HepG2 (cell line): ENCODE data around the gene GYPA. TPM values are rescaled to one million over a fixed set of nuclear protein-coding genes. Genes with fewer than 3 reads are reported as not detected.
"Not testable (repeated sequence)": the region's sequence is repeated elsewhere in the genome, so short reads cannot be mapped to it uniquely, and the experiment has no call there.

ENCODE experiments used
- ATAC-seq: fragments of 200-7000 bp; cut with Tn5 transposase; 3 replicates; pipeline ENCODE4 v1.9.1; 2020; ENCODE audit warnings: mild to moderate bottlenecking, moderate library complexity
- BruUV-seq: library from RNA; stranded (reverse); fragments of 400-500 nt; replicated peaks from 2 replicates; lab custom pipeline; 2021; lab: Mats Ljungman, UMichigan
- CTCF ChIA-PET: fragments of 300-600 bp; formaldehyde crosslinking; extraction: SDS; loops from one replicate; lab custom pipeline; 2021; ENCODE audit warnings: low total read pairs, inconsistent platforms, low intra/inter-chr PET ratio; lab: Yijun Ruan, JAX
- POLR2A ChIA-PET: fragments of 350-600 bp; sonication (Branson Sonifier 250); formaldehyde crosslinking; loops from one replicate; lab custom pipeline; 2020; ENCODE audit warnings: antibody characterized with exemption, inconsistent platforms; lab: Yijun Ruan, JAX
- DNase-seq: peaks from one replicate; pipeline ENCODE4 v3.0.0-alpha.2; 2015; ENCODE audit warnings: low spot score
- FAIRE-seq: peaks from 3 replicates; lab custom pipeline; 2011; peaks lifted over from hg19 to GRCh38; lab: Jason Lieb, UNC
- H2AFZ ChIP-seq: one replicate; pipeline ENCODE4 v1.6.1; 2011; ENCODE audit warnings: low read length, inconsistent platforms
- H3K27ac ChIP-seq: fragments of 300-600 bp; 3 replicates; pipeline ENCODE4 v1.8.0; 2011; ENCODE audit warnings: mixed run types, mild to moderate bottlenecking, mixed read lengths, low read length, inconsistent platforms; ENCODE audit not compliant: insufficient read depth; ENCODE audit errors: extremely low read length
- H3K27me3 ChIP-seq, 2 experiments: fragments of 200-600 bp in 1 of 2; 2 replicates in 1 of 2; 3 replicates in 1 of 2; pipeline versions ENCODE4 v1.6.0 to v1.8.0; 2011; ENCODE audit warnings: low read length in 2 of 2, mild to moderate bottlenecking in 2 of 2, moderate library complexity in 2 of 2, inconsistent platforms in 1 of 2; ENCODE audit not compliant: insufficient read depth in 2 of 2, control insufficient read depth in 1 of 2
- H3K36me3 ChIP-seq, 2 experiments: fragments of 200-600 bp in 1 of 2; replicated peaks in 1 of 2; 2 replicates in 1 of 2; 3 replicates in 1 of 2; pipeline versions ENCODE4 v1.5.1 to v1.8.0; 2011; ENCODE audit warnings: low read length in 2 of 2, inconsistent platforms in 1 of 2; ENCODE audit not compliant: insufficient read depth in 2 of 2, control insufficient read depth in 1 of 2
- H3K4me1 ChIP-seq: 2 replicates; pipeline ENCODE4 v1.5.1; 2012; ENCODE audit warnings: low read length, inconsistent platforms; ENCODE audit not compliant: insufficient read depth
- H3K4me2 ChIP-seq: 2 replicates; pipeline ENCODE4 v1.6.0; 2011; ENCODE audit warnings: low read depth, low read length, inconsistent platforms
- H3K4me3 ChIP-seq, 3 experiments: fragments of 200-600 bp in 1 of 3; sonication (generic), shearing (Covaris generic) in 1 of 3; replicated peaks in 1 of 3; 2 replicates each; pipeline ENCODE4 v1.5.1; 2011 to 2016; ENCODE audit warnings: low read length in 3 of 3, inconsistent platforms in 2 of 3, low read depth in 2 of 3, mild to moderate bottlenecking in 2 of 3, control low read depth in 1 of 3, mixed read lengths in 1 of 3; ENCODE audit not compliant: insufficient read depth in 1 of 3
- H3K79me2 ChIP-seq: one replicate; pipeline ENCODE4 v1.6.1; 2011; ENCODE audit warnings: low read length, inconsistent platforms; ENCODE audit not compliant: insufficient read depth
- H3K9ac ChIP-seq: 2 replicates; pipeline ENCODE4 v1.6.0; 2011; ENCODE audit warnings: mild to moderate bottlenecking, low read depth, low read length, inconsistent platforms; ENCODE audit not compliant: insufficient read depth
- H3K9me3 ChIP-seq: 2 replicates; pipeline ENCODE4 v1.5.1; 2012; ENCODE audit warnings: mild to moderate bottlenecking, low read length
- H4K20me1 ChIP-seq: 2 replicates; pipeline ENCODE4 v1.6.0; 2011; ENCODE audit warnings: inconsistent platforms, mild to moderate bottlenecking, low read length, moderate library complexity; ENCODE audit not compliant: insufficient read depth
- WGBS: methylation state at CpG from one replicate; pipeline ENCODE4 v1.1.6; 2017; ENCODE audit warnings: low lambda C conversion rate; 5-methylcytosine and 5-hydroxymethylcytosine counted together
- in situ Hi-C: cut with HindIII; loops from 2 replicates; pipeline ENCODE4 v1.10.0; 2017; ENCODE audit warnings: low pct_unique_long_range_greater_than_20kb; ENCODE audit not compliant: extremely low pct_ligation_motif_present
- intact Hi-C: fragments of 100-400 bp; cut with micrococcal nuclease; formaldehyde crosslinking; loops from one replicate; pipeline ENCODE4 v1.10.0; 2022; ENCODE audit not compliant: unreplicated experiment
- polyA plus RNA-seq, 8 experiments: library from polyadenylated mRNA; depleted of rRNA in 3 of 8; stranded (reverse) in 7 of 8; unstranded in 1 of 8; fragments of >200 nt; fragmentation: Illumina TruSeq in 4 of 8; extraction: Trizol in 4 of 8; gene quantifications; 2 replicates each; pipeline versions ENCODE4 v1.2.1 to v1.2.3, GENCODE V29; 2011 to 2016; ENCODE audit warnings: low read depth in 4 of 8, missing spikeins in 1 of 8, mixed read lengths in 1 of 8; ENCODE audit not compliant: insufficient read depth in 1 of 8
- total RNA-seq, 5 experiments: library from RNA; depleted of rRNA; stranded (reverse); fragments of >200 nt; fragmentation: Illumina TruSeq; extraction: Trizol; gene quantifications; 2 replicates each; pipeline ENCODE4 v1.2.3, GENCODE V29; 2016; ENCODE audit warnings: low read depth in 1 of 5

Gene GYPA
- total and polyA plus RNA-seq, 2 of the 13 experiments (the other 11 are each of a cell fraction or from before 2014, with no cell fraction given) = not detected

GRCh38 chr4:144125109-144125508 lies 15.4 kb downstream of the GYPA start:
- H3K27me3 ChIP-seq, POLR2A ChIA-PET, DNase-seq, BruUV-seq, ATAC-seq, H2AFZ ChIP-seq, H3K4me3 ChIP-seq, H3K4me2 ChIP-seq, H3K9ac ChIP-seq, H3K36me3 ChIP-seq, in situ Hi-C loops, H3K79me2 ChIP-seq, intact Hi-C loops, H4K20me1 ChIP-seq, H3K27ac ChIP-seq, FAIRE-seq, H3K9me3 ChIP-seq, H3K4me1 ChIP-seq, CTCF ChIA-PET: not testable (repeated sequence)
- WGBS = 0% methylated on average over 1 of the region's 2 CpGs

GRCh38 chr4:144123982-144124635 lies 16.4 kb downstream of the GYPA start:
- intact Hi-C loops, BruUV-seq: not testable (repeated sequence)

GRCh38 chr4:144123269-144123668 lies 17.2 kb downstream of the GYPA start:
- H3K36me3 ChIP-seq, H2AFZ ChIP-seq, H3K27me3 ChIP-seq, POLR2A ChIA-PET, H3K4me3 ChIP-seq, BruUV-seq, H3K4me1 ChIP-seq, ATAC-seq, intact Hi-C loops, H3K9me3 ChIP-seq, H3K9ac ChIP-seq, H3K79me2 ChIP-seq, DNase-seq, H3K4me2 ChIP-seq, in situ Hi-C loops, FAIRE-seq, H3K27ac ChIP-seq, H4K20me1 ChIP-seq, CTCF ChIA-PET: not testable (repeated sequence)
- WGBS = 30% methylated on average over 3 of the region's 3 CpGs

More at GRCh38 chr4:144123982-144124635, 16.4 kb downstream of the GYPA start:
- ATAC-seq, H3K27me3 ChIP-seq, FAIRE-seq, H3K4me3 ChIP-seq, H3K36me3 ChIP-seq, H3K4me2 ChIP-seq, H3K79me2 ChIP-seq, H3K9ac ChIP-seq, POLR2A ChIA-PET, H3K4me1 ChIP-seq, H3K9me3 ChIP-seq, H3K27ac ChIP-seq, in situ Hi-C loops, H4K20me1 ChIP-seq, H2AFZ ChIP-seq, CTCF ChIA-PET, DNase-seq: not testable (repeated sequence)
- 34% methylated on average over 4 of the region's 4 CpGs for WGBS

- DNase-seq, ATAC-seq, H3K9me3 ChIP-seq, CTCF ChIA-PET, H3K9ac ChIP-seq, H4K20me1 ChIP-seq, H3K27me3 ChIP-seq, H2AFZ ChIP-seq, intact Hi-C loops, H3K36me3 ChIP-seq, POLR2A ChIA-PET, in situ Hi-C loops, H3K27ac ChIP-seq, BruUV-seq, H3K4me3 ChIP-seq, H3K4me2 ChIP-seq, H3K4me1 ChIP-seq, FAIRE-seq, H3K79me2 ChIP-seq: not testable (repeated sequence)
- WGBS = 14% methylated on average over 4 of the region's 5 CpGs
These were observed 20.8 kb downstream of the GYPA start for GRCh38 chr4:144119752-144120151.
